Astrocyte (in vitro differentiated cells and primary cell): ENCODE data around the gene TEX22.

Experiments
- EZH2 ChIP-seq: IDR thresholded peaks from 2 replicates; pipeline ENCODE4 v1.6.1; 2012; ENCODE audit warnings: mild to moderate bottlenecking, low read length, inconsistent platforms; ENCODE audit not compliant: insufficient read depth
- TF ChIP-seq, protein P1 (sequence below): IDR thresholded peaks from 2 replicates; pipeline ENCODE4 v1.5.1; 2011; ENCODE audit warnings: low read depth, mild to moderate bottlenecking, inconsistent platforms, low read length, moderate library complexity; ENCODE audit not compliant: insufficient read depth

DNA sequence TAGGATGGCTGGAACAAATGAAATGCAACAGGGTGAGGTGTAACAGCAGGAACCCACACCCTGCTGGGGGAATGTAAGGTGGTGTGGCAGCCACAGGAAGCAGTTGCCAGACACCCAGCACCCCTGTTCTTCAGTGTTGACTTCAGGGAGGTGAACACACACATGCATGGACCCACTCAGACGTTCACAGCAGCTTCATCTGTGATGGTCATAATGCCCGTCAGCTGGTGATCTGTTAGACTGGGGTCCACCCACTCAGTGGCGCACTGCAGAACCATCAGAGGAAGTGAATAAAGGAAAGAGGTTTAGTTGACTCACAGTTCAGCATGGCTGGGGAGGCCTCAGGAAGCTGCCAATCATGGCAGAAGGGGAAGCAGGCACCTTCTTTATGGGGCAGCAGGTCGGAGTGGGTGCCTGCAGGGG is 22.7 kb upstream of the TEX22 start:
- TF ChIP-seq, protein P1, sequence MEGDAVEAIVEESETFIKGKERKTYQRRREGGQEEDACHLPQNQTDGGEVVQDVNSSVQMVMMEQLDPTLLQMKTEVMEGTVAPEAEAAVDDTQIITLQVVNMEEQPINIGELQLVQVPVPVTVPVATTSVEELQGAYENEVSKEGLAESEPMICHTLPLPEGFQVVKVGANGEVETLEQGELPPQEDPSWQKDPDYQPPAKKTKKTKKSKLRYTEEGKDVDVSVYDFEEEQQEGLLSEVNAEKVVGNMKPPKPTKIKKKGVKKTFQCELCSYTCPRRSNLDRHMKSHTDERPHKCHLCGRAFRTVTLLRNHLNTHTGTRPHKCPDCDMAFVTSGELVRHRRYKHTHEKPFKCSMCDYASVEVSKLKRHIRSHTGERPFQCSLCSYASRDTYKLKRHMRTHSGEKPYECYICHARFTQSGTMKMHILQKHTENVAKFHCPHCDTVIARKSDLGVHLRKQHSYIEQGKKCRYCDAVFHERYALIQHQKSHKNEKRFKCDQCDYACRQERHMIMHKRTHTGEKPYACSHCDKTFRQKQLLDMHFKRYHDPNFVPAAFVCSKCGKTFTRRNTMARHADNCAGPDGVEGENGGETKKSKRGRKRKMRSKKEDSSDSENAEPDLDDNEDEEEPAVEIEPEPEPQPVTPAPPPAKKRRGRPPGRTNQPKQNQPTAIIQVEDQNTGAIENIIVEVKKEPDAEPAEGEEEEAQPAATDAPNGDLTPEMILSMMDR = no peak
- no peak for TF ChIP-seq EZH2
